Measurements from ENCODE around the gene RPL28.

RPL28 gene

GRCh38 chr19:55353803-55354697 is 31.7 kb upstream of the RPL28 start:
- DNase-seq: peak; percentile 68

DNA sequence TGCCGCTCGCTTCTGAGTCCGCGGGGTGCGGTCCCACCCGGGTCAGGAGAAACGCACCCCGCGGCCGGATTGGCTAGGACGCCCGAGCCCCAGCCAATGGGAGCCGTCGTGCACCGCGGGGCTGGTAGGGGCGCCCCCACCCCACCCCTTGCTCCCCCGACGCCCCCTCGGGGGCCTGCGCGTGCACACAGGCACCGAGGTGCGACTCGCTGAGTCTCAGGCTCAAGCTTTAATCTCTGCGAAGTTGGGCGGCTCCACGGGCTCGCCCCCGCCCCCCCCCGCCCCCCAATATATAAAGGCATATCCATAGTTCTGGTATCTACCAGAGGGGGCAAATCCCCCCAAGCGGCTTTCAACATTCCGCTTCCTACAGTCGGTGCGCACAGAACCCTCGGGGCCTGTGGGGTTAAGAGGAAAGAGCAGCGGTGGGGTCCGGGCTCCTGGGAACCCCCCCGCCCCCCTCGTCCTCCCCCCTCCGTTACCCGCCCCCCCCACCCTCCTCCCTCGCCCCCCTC is 31.0 kb upstream of the RPL28 start, which contains the start of gene COX6B2:
Gene COX6B2 (minus strand): TSS at position 22 of the 515 bp plus-strand sequence. CDS start 198 bp downstream, outside the sequence.
- no peak for DNase-seq

- DNase-seq: no peak
Observed at GRCh38 chr19:55355213-55355821, 30.4 kb upstream of the RPL28 start.

GRCh38 chr19:55358493-55358892 is 27.2 kb upstream of the RPL28 start:
- DNase-seq: no peak

DNA sequence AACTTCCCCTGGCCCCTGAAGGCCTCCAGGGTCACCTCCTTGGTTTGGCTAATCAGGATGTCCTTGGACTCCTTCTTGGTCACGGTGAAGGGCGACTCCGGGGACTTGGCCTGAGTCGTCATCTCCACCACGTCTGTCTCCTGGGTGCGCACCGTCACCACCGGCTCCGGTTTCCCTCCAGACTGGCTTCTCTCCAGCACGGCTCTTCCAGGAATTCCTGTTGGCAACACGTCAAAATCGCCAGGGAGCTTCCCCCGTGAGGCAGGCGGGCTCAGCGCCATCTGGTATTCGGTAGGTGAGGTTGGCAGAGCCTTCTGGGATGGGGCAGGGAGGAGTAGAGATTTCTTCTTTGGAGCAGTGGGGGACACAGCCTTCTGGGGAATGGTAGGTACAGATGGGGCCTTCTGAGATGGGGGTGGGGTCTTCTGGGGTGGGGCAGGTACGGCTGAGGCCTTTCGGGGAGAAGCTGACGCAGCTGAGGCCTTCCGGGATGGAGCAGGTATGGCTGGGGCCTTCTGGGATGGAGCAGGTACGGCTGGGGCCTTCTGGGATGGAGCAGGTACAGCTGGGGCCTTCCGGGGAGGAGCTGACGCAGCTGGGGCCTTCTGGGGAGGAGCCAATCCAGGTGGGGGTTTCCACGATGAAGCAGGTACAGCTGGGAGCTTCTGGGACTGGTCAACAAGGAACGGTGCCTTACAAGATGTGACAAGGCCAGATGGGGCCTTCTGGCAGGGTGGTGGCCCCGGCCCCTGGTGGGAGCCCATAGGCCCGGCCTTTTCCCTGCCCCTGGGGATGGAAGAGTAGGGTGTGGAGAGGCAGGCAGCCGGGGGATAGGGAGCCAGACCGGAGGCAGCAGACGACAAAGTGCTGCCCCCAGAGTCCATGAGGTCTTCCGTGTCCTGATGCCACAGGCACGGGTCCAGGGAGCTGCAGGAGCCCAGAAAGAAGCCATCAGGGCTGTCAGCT is 26.5 kb upstream of the RPL28 start:
- DNase-seq: no peak

- DNase-seq: no peak
Observed at GRCh38 chr19:55360902-55361301, 24.8 kb upstream of the RPL28 start.

DNA sequence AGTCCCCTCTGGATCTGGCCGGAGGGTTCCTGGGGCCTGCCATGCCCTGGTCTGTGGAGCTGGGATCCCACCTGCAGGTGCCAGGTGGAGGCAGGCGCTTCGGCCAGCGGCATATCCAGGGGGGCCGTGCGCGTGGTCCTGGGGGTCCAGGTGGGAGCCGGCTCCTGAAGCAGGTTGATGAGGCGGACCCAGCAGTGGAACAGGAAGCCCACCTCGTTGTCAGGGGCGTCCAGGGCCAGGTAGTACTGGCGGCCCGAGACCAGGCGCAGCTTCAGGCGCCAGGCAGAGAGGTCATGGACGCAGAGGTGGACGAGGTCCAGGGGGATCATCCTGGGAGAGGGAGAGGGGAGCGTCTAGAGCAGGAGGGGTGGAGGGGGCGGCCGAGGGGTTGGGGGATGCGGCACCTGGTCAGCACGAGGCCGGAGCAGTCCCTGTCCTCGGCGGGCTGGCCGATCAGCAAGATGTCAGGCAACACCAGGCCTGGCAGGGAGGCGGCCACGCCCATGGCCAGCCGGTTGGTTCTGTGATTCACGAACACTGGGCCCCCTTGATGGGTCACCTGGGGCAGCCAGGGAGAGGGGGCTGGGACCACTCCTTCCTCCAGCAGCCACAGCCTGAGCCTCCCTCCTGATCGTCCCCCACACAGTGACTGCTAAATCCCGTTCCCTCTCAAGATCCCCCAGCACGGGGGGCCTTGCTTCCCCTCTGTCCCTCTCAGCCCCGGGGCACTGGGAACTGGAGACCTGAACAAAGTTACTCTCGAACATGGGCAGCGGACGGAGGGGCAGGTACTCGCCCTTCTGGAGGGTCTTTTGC is 23.4 kb upstream of the RPL28 start:
- DNase-seq: no peak

GRCh38 chr19:55362990-55363716 is 22.6 kb upstream of the RPL28 start, which contains the start of gene GARIN5B:
TSS of gene GARIN5B (minus strand) at chr19:55363260. CDS start at chr19:55363066, 194 bp downstream.
- DNase-seq: no peak

DNA sequence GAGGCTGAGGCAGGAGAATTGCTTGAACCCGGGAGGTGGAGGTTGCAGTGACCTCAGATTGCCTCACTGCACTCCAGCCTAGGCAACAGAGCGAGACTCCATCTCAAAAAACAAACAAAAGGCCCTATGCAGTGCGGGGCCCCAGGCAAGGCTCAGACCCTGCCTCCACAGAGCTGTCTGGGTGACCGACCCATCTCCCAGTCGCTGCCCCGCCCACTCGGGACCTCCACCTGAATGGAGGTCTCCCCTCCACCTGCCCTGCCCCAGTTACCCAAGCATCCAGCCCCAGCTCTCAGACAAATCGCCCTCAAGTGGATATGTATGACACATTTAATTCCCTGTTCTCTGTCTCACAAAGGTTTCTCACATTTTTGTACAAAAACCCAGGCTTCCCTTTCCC is 20.5 kb upstream of the RPL28 start:
- DNase-seq: no peak

GRCh38 chr19:55365964-55366363 is 19.8 kb upstream of the RPL28 start:
- no peak for DNase-seq

DNA sequence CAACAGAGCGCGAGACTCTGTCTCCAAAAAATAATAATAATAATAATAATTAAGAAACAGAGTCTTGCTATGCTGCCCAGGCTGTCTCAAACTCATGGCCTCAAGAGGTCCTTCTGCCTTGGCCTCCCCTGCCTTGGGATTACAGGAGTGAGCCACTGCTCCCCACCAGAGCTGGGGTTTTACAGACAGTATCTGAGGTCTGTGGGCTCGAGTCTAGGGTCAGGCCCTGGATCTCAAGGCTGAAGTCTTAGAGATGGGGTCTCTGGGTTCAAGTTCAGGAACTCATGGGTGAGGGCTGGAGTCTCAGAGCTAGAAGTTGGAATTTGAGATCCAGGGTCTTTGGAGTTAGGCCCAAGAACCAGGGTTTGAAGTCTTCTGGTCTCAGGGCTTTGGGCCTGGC is 18.9 kb upstream of the RPL28 start:
- no peak for DNase-seq

DNA sequence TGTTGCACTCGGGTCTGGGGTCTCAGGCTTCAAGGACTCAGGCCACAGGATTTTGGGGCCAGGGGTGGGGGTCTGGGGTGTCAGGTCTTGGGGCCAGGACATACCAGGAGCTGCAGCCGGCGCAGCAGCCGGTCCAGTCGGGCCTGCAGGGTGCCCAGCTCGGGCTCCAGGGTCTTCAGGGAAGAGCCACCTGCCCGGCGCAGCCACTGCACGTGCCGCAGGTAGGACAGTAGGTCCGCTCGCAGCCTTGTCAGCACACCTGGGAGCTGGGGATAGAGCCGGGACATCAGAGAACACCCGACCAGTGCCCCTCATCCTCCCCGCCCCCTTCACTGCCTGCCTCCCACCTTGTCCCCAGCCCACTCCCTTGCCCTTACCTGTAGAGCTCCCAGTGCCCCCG is 17.6 kb upstream of the RPL28 start:
- DNase-seq: no peak

DNA sequence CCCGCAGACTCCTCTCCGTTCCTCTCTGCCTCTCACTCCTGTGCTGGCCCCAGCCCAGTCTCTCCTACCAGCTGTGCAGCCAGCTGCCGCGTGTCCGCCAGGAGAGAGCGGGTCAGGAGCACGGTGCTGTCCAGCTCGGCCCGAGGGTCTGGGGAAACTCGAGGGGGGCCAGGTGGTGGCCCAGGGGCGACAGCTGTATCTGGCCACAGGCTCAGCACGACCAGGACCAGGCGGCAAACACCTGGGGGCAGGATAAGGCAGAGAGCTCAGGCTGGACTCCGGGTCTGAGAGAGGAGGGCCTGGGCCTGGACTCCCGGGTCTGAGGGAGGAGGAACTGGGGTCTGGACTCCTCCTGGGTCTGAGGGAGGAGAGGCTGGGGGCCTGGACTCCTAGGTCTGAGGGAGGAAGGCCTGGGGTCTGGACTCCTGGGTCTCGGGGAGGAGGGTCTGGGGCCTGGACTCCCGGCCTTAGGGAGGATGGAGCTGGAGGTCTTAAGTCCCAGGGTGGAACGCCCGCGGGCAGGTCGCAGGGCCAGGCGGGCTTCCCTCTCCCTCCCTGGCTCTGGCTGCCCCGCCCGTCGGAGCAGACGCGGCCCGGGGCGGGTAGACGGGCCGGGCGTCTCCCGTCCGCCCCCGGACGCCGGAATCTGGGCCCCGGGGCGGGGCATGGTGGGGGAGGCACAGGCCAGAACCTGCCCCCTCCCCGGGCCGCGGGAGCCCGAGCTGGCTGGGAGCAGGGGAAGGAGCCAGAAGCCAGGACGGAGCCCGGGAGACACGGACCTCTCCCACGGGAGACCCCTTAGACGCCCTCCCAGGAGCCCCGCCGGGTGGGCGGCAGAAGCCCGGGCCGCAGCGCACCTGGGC is 16.8 kb upstream of the RPL28 start:
- DNase-seq: no peak

DNA sequence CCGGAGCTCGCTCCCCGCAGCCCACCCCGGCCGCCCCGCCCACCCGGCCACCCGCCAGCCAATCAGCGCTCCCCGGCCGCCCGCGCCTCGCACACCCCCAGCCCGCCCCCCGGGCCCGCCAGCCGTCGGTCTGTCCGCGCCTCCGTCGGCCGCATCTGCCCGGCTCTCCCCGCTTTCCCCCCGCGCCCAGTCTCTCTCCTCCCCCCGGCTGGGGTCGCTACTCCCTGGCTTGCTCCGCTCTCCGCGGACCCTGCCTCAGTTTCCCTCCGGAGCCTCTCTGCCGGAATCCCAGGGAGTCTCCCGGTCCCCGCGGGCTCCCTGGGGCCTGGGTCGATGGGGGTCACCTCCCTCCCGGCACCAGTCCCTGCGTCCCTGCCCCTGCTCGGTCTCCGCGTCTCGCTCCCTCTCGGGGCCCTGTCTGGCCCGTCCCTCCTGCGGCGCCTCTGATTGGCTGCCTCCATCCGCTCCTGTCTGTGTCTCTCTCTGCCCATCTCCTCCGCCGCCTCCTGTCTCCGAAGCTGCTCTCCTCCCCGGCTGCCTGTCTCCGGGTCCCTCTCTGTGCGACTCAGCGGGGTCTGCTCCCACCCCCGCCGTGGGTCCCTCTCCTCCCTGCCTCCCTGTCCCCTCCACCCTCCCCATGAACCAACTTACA is 16.0 kb upstream of the RPL28 start:
- no peak for DNase-seq

GRCh38 chr19:55370305-55370988 is 15.3 kb upstream of the RPL28 start, which contains the start of gene IL11:
TSS of gene IL11 (minus strand) at chr19:55370463. CDS start at chr19:55370310, 153 bp downstream.
- no peak for DNase-seq

DNA sequence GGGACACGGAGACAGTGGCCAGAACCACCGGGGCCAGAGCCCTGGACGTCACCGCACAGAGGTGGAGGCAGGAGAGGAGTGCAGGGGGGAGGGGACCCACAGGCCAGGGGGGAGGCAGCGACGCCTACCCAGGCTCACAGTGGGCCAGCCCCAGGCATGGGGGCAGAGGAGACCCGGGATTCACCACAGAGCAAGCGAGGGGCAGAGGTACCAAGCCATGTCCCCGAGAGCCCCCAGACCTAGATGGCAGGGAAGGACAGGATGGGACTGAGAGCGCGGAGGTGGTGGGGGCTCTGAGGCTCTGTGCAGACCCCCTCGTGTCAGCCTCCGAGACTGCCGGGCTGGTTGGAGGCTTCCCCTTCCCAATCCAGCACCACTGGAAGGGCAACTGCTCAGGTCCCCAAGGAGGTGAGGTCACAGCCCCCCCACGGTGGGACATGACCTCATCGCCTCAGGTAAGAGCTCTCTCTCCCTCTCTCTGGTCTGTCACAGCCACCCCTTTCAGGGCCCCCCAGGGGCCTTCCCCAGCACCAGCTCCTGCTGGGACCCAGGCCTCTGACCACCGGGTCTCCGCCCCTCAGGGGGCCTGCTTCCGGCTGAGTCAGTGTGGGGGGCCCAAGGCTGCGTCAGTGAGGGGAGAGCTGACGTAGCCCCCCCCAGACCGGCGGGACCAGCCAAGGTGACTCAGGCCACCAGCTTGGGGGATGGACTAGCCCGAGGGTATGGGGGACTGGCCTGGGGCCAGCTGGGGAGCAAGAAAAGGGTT is 13.2 kb upstream of the RPL28 start:
- no peak for DNase-seq

GRCh38 chr19:55373306-55373992 is 12.3 kb upstream of the RPL28 start:
- DNase-seq: no peak
